Dermis blood vessel endothelial cell (primary cell): ENCODE data around the gene DOK4. TPM values are rescaled to one million over a fixed set of nuclear protein-coding genes. Genes with fewer than 3 reads are reported as not detected.
A peak's percentile ranks its signal among the peaks of the same experiment; 100 is the strongest.

Source experiments
- DNase-seq: peaks from one replicate; pipeline ENCODE4 v3.0.0; 2010
- total RNA-seq: library from RNA; depleted of rRNA; stranded (reverse); fragments of >200 nt; gene quantifications from 2 replicates; pipeline ENCODE4 v1.2.3, GENCODE V29; 2014

DOK4 gene
- total RNA-seq: 21.4 and 21.6 TPM in 2 replicates

GRCh38 chr16:57485916-57486857 is at the start of gene DOK4:
DOK4 (minus strand) TSS chr16:57486493; CDS start chr16:57479507, 6,986 bp downstream.
- peak; percentile 64 for DNase-seq

- peak; percentile 92 for DNase-seq
Observed at GRCh38 chr16:57535680-57536305, 49.5 kb upstream of the DOK4 start.

GRCh38 chr16:57534881-57535658 is 48.8 kb upstream of the DOK4 start:
- no peak for DNase-seq

GRCh38 chr16:57534337-57534880 is 48.1 kb upstream of the DOK4 start:
- DNase-seq: no peak

GRCh38 chr16:57533431-57534336 is 47.4 kb upstream of the DOK4 start:
- peak; percentile 28 for DNase-seq

- DNase-seq: no peak
Observed at GRCh38 chr16:57532266-57532625, 46.0 kb upstream of the DOK4 start.

GRCh38 chr16:57531635-57532265 is 45.5 kb upstream of the DOK4 start:
- no peak for DNase-seq

GRCh38 chr16:57531253-57531575 is 44.9 kb upstream of the DOK4 start:
- DNase-seq: no peak

- DNase-seq: no peak
Observed at GRCh38 chr16:57530522-57531252, 44.4 kb upstream of the DOK4 start.

- peak; percentile 79 for DNase-seq
Observed at GRCh38 chr16:57530104-57530521, 43.8 kb upstream of the DOK4 start.

- DNase-seq: no peak
Observed at GRCh38 chr16:57529391-57530103, 43.3 kb upstream of the DOK4 start.

- no peak for DNase-seq
Observed at GRCh38 chr16:57528499-57529390, 42.5 kb upstream of the DOK4 start.

- DNase-seq: no peak
Observed at GRCh38 chr16:57527610-57528360, 41.5 kb upstream of the DOK4 start.

- DNase-seq: no peak
Observed at GRCh38 chr16:57527027-57527426, 40.7 kb upstream of the DOK4 start.

- no peak for DNase-seq
Observed at GRCh38 chr16:57526498-57526897, 40.2 kb upstream of the DOK4 start.

- no peak for DNase-seq
Observed at GRCh38 chr16:57525761-57526160, 39.5 kb upstream of the DOK4 start.

GRCh38 chr16:57522960-57523359 is 36.7 kb upstream of the DOK4 start:
- DNase-seq: no peak

GRCh38 chr16:57519796-57520360 is 33.6 kb upstream of the DOK4 start:
- peak; percentile 85 for DNase-seq
